ENCODE results near the gene FAT1.

FAT1 gene

DNA sequence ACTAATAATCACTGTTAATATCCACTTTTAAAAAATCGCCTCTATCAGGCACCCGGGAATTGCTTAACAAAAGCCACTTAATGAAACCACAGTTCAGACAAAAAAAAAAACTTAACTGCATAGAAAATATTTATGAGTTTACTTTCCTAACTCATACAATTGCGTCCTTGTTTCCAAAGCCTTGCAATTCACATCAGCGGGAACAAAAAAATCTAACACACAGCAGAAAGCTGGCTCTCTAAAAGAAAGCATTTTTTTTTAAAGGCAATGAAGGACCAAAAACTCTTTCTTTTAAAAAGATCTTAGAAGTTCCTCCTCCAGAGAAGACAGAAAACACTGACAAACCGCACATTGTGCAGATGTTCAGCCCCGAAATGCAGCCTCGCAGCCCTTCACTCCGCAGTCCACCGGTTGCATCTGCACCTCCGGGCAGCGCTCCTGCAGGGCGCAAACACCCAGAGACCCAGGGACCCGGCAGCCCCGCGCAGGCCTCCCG lies 812 bp downstream of the FAT1 start:
- DNase-seq: no peak

DNA sequence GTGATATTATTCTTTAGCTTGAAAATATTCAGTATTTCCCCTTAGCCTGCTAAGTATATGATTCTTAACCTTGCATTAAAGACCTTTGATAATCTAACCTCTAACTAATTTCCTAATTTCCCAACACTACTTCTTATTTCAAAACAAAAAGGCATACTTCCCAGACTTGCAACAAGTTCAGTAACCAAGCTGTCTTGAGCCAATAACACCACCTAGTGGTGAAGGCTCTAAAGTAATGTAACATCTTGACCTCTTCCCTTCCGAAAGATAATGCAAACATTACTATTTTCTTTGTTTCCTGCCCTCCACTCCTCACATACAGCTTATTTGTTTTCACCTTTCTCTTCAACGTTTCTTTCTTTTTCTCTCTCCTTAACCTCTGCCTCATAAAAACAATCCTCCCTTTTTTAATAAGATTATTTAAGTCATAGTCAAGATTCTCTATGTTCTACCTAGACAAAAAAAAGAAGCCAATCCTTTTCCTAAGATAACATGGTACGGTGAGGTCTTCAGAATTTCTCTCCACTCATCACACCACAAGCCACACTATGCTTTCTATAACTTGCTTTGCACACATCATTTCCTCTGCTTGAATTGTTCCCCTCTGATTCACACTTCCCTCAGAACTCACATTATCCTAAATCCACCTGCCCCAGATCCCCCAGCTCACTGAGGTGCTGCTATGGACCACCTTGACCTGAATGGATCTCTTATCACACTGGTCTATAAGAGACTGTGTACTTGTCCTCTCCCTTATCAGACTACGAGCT lies 3.5 kb downstream of the FAT1 start:
- DNase-seq: peak; percentile 77

DNA sequence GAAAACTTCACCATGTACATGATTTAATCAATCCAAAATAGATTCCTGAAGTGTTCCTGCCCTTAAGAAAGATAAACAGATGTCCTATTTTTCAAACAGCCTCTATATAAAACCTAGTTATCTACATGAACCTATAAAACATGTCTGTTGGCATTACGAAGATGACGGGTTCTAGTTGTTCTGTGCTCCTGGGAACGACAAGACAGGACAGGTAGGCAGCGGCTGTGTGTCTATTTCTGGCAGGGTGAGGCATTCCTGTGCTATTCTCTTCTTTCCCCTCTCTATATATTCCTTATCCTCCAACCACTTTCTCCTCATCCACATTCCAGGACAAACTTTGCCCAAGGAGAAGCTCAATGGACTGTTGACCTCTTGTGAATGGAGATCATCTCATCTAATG lies 6.1 kb downstream of the FAT1 start:
- no peak for DNase-seq

DNA sequence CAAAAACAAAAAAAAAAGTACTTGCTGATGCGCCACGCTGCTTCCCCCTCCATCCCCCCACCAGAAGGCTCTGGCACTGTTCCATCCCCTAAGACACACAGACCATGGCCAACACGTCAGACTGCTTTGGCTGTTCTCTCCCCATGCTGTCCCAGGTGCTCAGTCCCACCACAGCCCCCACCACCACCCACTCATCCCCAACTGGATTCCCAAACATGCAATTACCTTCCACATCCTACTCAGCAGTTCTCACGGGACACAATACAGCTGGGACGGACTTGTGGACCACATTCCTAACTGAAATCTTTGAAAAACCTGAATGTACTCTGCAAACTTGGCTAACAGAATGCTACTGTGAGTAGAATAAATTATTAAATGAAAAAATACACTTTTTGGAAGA lies 8.6 kb downstream of the FAT1 start:
- DNase-seq: no peak

DNA sequence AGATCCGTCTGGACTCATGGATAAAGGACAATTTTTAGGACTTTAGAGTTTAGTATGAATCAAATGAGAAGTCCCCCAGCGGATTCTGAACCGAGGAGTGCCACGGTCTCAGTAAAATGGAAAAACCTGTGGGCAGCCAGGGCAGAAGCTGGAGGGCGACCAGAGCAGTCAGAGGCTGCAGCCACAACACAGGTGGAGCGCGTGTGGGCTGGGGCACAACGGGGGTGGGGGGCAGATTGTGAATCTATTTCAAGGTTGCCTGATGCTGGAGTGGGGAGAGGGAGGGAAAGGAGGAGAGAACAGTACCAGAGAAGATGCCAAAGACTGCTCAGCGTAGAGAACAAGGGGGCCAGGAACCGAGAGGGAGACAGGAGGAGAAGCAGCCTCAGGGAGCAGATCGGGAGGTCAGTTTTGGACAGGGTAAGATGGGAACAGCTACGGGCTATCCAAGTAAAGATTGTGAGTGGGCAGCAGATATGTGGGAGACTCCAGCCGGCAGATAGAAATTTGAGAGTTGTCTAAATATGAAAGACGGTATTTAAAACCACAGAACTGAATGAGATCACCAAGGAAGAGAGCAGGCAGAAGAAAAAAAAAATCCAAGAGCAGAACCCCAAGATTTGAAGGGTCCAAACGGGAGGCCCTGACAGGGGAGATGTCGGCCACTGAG lies 9.5 kb downstream of the FAT1 start:
- no peak for DNase-seq

DNA sequence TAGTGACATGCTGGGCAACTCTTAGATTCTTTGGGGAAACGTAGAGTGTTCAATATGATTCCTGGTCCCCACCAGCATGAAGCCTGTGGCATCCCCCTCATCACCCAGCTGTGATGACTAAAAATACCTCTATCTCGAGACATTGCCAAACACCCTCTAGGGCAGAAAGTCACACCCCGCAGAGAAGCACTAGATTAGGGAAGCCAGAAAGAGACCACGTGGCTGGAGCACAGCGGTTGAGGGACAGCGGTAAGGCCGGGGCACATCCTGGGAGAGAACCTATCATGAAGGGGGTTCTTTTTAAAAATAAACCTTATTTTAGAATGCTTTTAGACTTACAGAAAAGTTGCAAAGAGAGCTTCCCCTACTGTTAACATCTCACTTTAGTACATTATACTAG lies 11.0 kb downstream of the FAT1 start:
- no peak for DNase-seq

DNA sequence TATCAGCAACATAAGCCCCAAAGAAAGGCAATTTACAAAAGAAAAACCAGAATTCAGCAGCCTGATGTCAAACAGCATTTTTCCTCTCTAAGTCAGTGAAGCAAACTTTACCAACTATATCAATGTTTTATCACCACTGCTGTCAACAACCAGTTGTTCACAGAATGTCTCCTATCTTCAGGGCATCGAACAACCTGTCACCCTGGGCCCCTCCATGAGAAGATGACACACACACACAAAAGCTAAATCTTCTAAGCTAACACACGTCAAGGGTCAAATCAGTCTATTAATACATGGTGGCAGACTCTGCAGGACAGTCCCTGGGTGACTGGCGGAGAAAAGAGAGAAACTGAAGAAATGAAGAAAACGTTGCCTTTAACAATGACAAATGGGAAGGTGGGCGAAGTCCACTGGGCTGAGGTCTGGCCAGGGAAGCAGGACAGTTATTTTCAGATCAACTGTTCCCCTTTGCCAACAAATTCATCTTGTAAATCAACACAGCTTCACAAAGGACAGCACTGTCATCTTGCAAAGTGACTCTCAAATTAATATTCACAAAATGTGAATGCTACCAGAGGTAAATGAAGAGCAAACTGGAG lies 13.0 kb downstream of the FAT1 start:
- DNase-seq: no peak

DNA sequence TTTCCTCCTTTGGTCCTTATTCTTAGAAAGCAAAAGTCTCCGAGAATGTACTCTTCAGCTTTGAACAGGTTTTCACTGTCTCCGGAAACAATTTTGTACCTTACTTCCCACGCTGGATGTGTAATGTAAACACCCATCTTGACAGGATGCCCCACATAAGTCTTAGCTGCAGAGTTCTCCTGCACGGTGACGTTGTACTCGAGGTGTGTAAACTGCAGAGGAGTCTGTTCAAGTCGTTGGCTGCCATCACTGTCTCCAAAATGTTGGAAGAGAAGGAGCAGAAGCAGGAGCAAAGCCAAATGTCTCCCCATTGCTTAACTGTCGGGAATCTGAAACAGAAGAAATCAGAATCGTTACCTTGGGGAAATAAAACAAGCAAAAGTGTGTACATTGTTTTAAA lies 14.1 kb downstream of the FAT1 start:
- no peak for DNase-seq

DNA sequence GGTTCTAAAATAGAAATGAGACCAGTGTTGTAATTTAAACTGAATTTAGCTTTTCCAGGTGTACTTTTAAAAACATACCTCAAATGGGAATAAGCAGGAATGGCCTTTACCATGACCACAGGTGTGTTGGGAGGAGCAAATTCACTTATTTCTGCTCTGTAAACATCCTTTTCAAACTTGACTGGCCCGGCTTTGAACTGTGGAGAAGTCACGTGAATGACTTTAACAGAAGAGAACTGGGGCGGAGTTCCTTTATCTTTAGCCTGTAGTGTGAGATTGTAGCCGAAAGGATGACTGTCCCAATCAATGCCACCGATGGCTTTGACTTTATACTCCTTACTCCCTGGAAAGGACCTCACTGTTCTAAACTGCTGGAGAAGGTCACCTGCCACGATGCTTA lies 15.1 kb downstream of the FAT1 start:
- no peak for DNase-seq

DNA sequence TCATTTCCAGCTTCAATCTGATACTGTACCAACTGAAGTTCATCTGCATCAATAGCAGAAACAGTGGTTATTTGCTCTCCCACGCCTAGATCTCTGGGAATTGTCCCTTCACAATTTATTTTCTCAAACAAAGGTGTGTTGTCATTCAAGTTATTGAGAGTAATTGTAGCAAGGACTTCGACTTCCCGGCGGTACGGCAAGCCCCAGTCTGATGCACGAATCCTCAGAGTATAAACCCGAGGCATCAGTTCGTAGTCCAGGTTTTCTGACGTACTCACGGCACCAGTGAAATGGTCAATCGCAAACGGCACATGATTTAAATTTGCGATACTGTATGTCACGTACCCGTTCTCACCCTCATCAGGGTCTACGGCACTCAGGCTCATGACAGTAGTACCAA lies 15.7 kb downstream of the FAT1 start:
- DNase-seq: no peak

DNA sequence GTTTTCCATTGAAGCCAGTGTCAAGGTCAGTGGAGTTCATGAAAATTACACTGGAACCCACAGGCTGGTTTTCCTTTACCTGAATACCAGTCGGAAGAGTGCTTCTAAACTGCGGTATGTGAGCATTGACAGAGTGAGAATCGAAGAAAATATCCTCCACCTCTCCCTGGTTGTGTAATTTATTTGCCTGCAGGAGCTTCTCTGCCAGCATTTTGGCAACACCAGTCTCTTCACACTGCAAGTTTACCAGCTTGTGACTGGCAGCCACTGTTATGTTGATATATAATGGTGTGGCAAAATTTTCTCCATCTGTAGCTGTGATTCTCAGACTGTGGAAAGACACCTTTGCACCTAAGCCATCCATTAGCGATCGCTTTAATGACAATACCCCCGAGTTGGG lies 16.1 kb downstream of the FAT1 start:
- DNase-seq: no peak

DNA sequence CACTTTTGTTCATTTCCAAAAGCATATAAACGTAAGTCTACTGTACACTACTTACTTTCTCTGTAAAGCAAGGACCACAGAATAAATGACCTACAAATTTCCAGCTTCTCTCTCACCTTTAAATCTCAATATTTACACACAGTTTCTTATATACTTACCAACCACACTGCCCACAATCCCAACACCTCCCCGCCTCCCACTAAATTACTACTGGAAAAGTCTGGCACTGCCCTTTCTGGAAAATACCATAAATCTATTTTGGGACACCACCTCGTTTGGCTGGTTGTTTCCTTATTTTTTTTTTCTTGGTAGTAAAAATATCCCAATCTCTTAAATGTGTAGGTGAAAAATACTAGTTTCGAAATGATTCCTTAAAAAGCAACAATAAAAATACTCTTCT lies 19.6 kb downstream of the FAT1 start:
- no peak for DNase-seq

DNA sequence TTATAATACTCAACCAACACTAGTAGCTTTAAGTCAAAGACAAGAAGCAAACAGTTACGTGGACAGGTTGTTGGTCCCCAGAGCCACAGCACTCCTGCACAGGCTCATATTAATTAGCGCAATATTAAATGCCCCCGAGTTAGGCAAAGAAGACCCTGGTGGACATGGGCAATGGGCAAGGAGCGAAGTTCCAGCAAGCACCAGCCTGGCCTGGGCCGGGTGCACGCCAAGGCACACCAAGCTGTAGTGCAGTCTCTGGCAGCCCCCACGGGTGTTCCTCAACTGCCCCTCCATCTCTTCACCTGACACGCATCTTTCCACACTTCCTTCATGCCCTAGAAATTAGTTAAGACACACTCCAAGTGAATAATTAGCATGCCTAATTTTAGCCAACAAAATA lies 20.1 kb downstream of the FAT1 start:
- no peak for DNase-seq

DNA sequence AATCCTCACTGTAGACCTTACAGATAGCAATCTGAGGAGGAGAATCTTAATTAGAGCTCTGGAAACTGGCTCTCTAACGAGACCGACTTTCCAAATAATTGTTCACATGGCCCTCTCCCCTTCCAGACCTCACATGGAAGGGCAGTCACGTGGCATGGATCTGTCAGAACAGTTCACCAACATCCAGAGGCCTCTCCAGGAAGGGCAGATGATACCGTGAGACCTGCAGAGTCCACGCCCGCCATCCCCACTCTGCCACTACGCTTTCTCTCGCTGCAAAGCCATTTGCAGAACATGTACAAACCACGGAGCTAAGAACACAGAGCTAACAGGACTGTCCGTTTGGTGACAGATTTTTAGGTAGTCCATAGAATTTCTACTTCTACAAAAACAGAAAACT lies 20.7 kb downstream of the FAT1 start:
- DNase-seq: no peak

DNA sequence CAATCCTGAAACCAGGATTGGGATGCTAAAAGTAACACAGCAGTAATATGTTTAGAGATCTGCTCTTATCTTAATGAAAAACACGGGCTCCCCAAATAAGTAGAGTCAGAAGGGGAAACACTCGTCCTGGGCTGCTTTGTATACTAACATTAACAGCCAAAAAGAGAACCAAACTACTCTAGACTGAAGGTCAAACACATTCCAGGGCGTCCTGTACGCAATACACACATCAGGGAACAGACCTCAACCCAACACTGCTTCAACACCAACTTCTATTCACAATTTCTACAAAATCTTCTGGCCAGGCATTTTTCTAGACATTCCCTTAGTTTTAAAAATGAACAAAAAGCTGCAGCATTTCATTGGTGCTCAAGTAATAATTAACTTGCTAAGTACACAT lies 21.4 kb downstream of the FAT1 start:
- no peak for DNase-seq

DNA sequence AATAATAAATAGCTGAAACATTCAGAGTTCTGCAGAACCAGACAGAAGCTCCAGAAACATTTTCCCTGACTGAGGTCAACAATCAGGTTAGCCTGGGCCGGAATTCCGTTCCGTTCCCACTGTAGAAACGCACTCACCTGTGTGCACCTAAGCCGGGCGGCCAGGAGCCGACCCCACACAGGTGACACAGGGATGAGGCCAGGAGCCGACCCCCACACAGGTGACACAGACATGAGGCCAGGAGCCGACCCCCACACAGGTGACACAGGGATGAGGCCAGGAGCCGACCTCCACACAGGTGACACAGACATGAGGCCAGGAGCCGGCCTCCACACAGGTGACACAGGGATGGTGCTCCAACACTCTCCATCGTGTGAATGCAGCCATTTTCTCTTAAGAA lies 21.9 kb downstream of the FAT1 start:
- no peak for DNase-seq

DNA sequence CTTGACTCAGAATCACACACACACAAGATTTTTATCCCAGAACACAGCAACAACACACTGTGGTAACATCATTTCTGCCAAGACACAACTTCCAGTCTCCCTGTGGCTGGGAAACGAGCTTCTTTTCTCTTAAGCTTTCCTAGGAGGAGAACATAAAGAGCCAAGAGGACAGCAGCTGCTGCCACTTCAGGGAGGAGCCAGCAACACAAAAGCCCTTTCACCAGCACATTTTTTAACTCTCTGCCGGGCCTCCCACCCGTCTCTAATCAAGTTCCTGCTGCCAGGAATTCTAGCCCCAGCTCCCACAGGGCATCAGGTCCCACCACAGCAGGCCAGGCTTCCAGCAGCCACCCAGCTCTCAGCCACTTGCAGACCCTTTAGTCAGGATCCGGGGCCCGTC lies 22.4 kb downstream of the FAT1 start:
- DNase-seq: no peak

DNA sequence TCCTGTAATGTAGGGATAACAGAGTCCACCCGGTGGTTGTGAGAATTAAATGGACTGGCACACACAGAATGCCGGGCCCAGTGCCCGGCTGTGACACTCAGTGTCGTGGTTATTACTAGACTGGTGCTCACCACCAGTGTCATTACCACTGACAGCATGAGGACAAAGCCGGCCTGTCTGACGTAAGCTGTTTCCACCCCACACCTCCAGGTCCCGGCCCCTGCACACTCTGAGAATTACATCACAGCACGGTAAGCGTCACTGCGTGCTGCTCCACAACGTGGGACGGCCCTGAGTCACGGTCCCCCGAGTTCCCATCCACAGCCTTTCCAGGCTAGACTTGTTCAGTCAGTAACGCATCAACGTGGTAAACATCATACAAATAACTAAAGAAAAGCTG lies 22.9 kb downstream of the FAT1 start:
- no peak for DNase-seq

DNA sequence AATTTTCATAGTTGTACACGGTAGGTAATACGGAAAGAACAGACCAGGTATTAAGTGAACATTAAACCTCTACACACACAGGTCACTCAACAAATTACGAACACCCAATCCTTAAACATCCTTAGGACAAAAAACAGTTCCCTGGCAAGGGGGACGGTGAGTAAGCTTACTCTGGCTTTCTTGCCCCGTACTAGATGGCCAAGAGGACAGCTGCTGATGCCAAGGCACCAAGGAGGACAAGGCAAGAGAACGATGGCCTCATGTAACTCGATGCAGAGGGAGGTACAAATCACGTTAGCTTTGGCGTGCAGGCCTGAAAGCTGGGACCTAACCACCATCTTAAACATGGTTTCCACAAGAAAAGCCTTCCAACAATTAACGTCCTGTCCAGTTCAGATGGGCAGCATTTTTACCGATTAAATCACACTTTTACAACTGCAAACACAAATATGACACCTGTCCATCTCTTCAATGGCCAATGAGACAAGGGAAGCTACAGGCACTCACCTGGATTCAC lies 23.7 kb downstream of the FAT1 start:
- DNase-seq: no peak

DNA sequence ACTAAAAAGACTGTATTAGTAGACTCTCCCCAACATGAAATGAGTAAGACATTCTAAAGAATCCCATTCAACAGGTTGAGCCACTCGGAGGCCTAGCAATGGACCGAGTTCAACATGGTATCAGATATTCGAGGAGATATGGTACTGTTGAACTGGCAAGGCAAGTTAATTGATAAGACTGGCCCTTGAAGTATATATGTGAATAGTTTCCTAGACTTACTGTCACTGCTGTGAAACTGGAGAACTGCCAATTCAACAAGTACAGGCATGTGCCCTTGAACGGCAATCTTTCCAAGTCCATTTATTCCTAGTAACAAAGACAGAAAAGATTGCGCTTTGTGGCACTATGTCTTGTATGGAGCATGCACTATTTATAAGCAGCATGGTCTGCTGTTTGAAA lies 24.4 kb downstream of the FAT1 start:
- no peak for DNase-seq

DNA sequence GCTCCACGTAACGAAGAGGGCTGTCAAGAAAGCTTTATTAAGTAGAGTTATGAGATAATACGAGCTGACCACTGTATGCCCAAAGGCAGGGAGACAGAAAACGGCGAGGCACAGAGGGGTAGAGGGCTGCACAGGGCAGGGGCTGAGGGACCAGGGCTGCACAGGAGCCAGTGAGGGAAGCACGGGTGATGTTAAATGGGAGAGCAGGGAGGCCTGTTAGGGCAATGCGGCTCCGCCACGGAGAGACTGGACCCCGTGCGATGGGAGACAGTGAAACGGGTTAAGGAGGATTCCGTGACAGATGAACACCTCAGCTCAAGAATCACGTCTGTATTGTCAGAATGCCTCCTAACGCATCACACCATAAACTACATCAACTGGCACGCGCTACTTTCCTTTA lies 25.1 kb downstream of the FAT1 start:
- no peak for DNase-seq

DNA sequence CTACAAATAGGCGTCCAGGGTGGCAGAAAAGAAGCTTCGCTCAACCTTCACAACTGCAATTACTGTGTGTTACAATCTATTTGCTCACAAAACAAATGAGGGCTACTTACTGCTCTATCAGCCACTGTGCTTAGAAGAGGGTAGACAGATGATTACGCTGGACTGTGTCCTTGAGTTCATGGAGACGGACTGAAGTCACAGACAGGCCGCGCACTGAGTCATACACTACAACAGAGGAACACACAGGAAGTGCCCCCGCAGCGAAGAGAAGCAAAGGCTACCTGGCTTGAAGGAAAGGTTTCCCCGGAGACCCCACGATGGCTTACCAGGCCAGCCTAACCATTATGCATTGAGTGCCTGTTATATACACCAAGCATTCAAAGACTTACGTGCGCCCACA lies 25.6 kb downstream of the FAT1 start:
- DNase-seq: no peak

DNA sequence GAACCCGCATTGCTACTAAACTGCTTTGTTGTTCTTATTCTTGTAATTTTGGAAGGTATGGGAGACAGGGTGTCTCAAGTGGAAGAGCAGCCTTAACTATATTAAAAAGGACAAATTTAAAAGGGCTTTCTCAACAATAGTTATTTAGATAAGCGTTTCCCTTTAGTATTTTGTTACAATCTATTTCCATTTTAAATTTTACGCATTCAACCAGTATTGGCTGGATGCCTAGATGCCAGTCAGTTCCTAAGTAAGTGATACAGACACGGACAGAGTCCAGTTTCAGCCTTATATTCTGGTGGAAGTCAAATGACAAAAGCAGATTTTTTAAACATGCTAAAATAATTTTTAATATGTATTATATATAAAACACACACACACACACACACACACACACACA lies 28.3 kb downstream of the FAT1 start:
- DNase-seq: no peak

DNA sequence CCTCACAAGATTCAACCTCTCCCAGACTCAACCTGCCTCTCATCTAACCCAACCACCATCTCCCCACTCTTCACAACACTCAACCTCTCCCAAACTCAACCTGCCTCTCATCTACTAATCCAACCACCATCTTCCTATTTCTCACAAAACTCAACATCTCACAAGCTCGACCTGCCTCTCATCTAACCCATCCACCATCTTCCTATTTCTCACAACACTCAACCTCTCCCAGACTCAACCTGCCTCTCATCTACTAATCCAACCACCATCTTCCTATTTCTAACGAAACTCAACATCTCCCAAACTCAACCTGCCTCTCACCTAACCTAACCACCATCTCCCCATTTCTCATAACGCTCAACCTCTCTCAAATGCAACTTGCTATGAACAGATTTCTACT lies 29.8 kb downstream of the FAT1 start:
- no peak for DNase-seq
